GM19467 (cell line): ENCODE data around the gene CASP4.
"Not testable (repeated sequence)": the region's sequence is repeated elsewhere in the genome, so short reads cannot be mapped to it uniquely, and the experiment has no call there.

Experiments
- ATAC-seq: cut with Tn5 transposase; IDR thresholded peaks from one replicate; pipeline ENCODE4 v1.9.1; 2021; ENCODE audit warnings: mild to moderate bottlenecking, moderate library complexity; ENCODE audit not compliant: unreplicated experiment

CASP4 gene

DNA sequence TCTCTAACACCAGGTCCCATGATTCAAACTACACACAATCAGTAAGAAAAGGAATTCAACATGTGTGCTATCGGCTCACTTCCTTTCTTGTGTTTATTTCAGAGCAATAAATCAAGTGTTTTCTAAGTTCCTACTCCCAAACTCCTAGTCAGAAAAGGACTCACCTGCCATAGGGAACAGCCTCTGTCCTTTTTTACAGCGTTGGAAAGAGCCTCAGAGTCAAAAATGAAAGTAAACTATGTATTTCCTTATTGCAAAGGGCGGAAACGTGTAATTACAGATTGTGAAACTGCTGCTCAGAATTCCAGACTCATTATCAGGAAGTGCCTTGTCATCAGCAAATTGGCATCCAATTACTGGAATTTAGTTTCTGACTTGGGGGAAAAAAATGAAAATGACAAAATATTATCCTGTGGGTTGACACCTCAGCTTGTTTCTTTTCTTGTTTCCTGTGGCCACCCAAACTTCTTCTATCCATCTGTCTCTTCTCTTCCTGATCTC, at the start of gene CASP4:
CASP4 (minus strand) TSS at position 220 of the 501 bp plus-strand sequence; CDS start at position 171, 49 bp downstream.
- peak; percentile 85 for ATAC-seq

- no peak for ATAC-seq
Observed at GRCh38 chr11:105007463-105007862, 39.1 kb upstream of the CASP4 start.

DNA sequence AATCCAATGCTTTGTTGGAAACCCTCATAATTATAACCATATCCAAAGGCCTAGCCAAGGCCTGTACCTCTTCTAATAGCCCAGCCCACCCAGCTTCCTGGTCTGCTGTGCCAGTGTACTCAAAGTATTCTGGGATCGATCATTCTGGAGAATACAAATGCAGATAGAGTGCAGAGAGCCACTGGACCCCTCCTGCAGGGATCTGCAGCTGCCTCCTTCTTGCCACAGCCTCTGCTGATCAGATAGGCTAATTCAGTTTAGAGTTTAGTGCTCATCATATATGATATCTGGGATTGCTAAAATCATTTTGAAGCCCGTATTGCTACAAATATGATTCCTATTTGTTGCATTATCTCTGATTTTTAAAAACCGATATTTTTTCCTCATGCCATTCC, 37.1 kb upstream of the CASP4 start:
- no peak for ATAC-seq

DNA sequence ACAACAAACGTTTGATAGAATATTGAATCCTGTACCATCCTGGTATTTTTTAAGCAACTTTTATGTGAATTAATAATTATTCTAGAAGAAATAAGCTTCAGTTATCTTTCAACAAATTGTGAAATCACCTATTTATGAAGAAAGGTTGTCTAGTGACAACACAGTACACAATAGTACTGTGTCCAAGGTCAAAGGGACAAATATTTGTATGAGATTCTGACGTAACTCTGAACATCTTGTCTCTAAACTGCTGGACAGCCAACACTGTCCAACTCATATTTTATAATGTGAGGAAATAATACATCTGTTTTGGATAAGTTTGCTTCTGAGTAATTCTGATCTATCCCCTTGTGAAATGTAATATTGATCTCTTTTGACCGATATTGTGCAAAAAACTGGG, 35.6 kb upstream of the CASP4 start:
- ATAC-seq, result no peak

DNA sequence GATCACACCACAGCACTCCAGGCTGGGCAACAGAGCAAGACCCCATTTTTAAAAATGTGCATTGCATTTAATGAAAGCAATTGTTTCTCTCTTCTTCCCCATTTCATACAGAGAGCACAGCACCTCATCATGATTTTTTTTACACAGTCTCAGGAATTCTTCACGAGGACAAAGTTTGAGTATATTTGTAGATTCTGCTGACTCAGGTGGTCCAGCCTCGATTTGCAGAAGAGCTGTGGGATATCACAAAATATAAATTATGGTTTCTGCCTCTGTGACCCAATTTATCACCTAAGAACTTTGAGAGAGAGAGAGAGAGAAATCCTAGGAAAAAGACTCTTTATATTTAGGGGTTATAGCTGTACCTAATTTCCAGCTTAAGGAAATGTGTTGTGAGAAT, 34.8 kb upstream of the CASP4 start:
- no peak for ATAC-seq

- peak; percentile 92 for ATAC-seq
Observed at GRCh38 chr11:105000797-105001196, 32.4 kb upstream of the CASP4 start.

DNA sequence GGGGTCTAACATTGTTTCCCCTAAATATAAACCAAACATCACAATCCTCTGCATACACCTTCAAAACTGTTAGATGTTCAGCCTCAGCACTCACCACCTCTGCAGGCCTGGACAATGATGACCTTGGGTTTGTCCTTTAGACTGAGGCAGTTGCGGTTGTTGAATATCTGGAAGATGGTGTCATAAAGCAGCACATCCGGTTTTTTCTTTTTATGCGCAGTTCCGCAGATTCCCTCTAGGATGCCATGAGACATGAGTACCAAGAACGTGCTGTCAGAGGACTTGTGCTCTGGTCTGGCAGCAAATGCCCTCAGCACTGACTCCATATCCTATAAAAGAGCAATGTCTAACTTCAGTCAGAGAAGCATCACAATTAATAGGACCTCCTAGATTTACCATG, 31.8 kb upstream of the CASP4 start:
- ATAC-seq, result no peak

DNA sequence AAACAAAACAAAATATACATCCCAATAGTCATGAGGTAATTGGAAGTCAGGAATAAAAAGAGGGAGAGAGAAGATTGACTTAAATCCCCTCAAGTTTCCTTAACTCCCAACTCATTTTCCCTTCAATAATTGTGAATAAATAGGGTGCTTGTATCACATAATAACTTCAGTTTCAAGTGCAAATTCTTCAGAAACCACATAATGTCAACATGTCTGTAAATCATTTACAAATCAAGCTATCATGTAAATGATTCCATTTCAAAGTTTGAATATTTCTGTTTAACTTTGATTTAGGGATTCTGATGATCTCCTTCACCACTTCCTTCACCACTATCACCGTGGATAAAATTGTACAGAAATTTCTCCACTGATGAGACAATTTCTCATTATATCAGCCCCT, 31.3 kb upstream of the CASP4 start:
- no peak for ATAC-seq

- ATAC-seq, result no peak
Observed at GRCh38 chr11:104997288-104997687, 28.9 kb upstream of the CASP4 start.

DNA sequence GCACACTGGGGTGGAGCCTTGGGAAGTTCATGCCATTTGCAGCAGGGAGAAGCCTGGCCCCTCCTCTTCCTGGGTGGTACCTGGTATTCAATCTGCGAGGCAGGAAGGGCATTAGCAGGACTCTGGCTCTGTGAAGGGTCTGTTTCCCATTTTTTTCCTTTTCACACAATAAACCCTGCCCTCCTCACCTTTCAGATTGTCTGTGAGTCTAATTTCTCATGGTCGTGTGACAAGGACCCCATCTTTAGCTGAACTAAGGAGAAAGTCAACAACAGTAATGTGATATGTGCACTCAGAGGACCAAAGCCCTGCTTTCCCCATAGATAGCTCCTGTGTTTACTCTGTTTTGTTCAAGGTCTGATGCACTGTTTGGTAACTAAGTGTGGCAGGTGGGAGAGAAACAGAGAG, 26.6 kb upstream of the CASP4 start:
- no peak for ATAC-seq

DNA sequence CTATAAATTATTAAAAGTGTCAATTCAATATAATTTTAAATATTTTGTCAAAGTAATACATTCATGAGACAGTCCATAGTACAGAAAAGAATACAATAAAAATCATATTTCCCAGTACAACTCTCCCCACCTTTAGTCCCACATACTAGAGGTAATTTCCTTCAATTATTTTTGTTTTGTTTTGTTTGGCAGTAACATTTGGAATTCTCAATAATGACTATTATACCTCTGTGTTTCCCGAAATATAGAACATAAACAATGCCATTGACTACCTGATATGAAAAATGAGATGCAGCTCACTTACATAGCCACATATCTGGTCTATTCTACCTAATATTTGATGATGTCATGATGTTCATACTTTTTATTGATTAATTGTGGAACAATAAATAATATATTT, 24.4 kb upstream of the CASP4 start:
- no peak for ATAC-seq

GRCh38 chr11:104991994-104992393, 23.6 kb upstream of the CASP4 start:
- ATAC-seq, result no peak

DNA sequence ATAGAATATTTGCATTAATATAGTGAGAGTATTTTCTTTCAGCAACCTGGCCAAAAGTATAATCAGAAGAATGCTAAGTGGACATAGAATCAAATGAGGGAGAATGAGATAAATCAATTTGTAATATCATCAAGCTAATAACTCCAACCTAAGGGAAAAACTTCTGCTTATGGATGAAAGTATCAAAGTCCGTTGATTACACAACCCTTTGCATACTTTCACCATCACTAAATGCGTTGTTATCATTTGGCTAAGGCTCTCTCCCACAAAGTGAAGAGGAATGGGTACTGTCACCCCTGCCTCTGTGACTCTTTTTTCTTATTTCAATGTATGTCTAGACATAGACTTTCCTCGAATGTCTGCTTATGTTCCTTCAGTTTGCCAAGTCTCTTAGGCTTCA, 16.4 kb upstream of the CASP4 start:
- no peak for ATAC-seq

DNA sequence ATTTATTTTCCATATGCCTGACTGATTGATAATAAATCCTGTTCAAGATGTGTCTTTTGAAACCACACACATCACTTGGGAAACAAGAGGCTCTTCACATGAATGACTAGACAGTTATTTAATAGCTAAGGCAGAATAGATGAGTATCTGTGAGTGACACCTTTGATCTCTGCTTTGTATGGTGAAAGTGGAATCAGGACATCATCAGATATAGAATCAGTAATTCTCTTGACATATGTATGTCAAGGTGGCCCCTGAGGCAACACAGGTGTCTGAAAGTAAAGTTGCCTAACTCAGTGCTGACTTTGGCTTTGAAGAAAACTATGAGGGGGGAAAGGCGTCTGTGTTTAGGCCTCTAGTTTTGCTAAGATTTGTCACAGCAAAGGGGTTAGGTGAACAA, 11.5 kb upstream of the CASP4 start:
- ATAC-seq, result no peak

- no peak for ATAC-seq
Observed at GRCh38 chr11:104973616-104974015, 5.2 kb upstream of the CASP4 start.

DNA sequence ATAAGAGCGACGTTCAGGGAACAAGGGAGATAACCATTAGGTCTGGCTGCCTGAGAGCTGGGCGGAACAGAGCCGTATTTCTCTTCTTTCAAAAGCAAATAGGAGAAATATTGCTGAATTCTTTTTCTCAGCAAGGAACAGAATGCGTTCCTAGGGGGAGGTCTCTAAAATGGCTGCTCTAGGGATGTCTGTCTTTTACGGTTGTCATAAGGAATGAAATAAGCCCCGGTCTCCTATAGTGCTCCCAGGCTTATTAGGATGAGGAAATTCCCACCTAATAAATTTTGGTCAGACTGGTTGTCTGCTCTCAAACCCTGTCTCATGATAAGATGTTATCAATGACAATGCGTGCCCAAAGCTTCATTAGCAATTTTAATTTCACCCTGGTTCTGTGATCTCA, 4.5 kb upstream of the CASP4 start:
- ATAC-seq, result not testable (repeated sequence)

- ATAC-seq, result no peak
Observed at GRCh38 chr11:104970756-104971155, 2.4 kb upstream of the CASP4 start.

DNA sequence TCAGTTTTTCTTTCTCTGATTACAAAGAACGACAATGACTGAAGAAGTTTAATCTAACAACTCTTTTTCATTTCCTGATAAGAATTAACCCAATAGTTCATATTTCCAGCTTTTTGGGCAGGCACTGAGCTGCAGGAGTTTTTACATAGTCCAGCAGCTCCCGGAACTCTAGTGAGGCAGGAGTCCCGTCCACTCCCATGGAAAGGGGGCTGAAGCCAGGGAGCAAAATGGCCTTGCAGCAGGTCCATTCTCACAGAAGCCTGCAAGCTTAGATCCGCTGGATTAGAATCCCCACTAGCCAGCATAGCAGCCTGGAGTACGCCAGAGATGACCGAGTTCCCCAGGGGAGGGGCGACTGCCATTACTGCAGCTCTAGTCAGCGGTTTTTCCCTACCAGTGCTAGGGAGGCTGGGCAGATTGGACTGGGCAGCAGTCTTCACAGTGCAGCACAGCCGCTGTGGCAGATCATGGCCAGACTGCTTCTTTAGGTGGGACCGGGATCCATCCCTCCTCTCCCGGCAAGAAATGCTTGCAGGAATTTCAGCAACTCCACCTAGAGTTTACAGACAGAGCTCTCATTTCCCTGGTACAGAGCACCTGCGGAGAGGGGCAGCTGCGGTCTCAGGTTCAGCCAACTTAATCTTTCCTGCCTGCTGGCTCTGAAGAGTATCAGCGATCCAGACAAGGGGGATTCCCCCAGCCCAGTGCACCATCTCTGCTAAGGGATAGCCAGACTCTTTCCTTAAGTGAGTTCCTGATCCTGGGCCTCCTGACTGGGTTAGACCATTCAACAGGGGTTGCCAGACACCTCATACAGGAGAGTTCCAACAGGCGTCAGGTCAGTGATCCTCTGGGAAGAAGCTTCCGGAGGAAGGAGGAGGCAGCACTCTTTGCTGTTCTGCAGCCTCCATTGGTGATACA, 742 bp upstream of the CASP4 start:
- no peak for ATAC-seq

DNA sequence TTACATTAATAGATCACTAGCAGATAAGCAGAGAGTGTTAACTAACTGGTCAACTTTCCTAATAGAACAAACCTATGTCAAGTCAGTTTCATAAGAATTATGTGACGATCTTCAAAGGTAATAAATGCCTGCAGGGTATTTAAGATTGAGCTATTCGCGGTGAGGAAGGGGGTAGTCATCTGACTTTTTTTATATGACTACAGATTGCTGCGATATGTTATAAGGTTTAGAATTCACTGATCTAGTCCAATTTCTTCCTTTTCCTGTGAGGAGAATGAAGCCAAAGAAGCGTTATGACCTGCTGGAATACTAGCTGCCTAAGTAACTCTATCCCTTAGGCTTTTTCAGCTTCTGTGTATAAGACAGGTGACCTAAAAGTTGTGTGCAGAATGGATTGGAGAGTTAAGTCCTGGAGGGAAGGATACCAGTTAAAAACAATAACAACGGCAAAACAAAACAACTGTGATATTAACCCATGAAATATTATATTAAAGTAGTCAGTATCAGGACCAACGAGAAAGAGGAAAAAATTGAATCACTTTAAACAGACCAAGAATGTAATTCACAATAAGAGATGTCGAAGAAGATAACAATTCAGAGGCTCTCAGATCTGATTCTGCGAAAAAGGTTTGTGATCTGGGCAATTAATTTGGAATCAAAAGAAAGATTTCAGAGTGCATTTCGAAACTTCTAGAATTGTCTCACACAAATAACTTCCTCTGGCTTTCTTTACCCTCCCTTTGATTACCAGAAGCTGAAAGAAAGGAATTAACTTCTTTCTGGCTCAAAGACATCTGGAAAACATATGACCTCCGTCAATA, 630 bp downstream of the CASP4 start:
- ATAC-seq, result no peak

DNA sequence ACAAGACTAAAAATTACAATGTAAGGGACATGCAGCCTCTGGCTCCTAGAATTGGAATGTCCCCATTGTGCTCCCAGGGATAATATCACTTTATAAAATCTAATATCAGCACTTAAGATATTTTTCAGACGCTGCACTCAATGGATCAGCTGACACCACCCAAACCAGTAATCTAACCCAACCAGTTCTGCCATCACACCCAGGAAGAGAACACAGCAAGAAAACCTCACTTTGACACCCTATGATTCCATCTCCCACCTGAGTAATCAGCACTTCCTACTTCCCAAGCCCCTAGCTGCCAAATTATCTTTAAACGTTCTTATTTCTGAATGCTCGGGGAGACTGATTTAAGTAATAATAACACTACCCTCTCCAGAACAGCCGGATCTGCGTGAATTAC, 2.6 kb downstream of the CASP4 start:
- ATAC-seq, result no peak

- ATAC-seq, result no peak
Observed at GRCh38 chr11:104964247-104964646, 4.1 kb downstream of the CASP4 start.

- ATAC-seq, result no peak
Observed at GRCh38 chr11:104962852-104963251, 5.5 kb downstream of the CASP4 start.
